ENCODE results near the gene ABCB8.

- TF ChIP-seq CTCF (IDR thresholded peaks at IDR 0.05; ENCODE audit: insufficient read depth, low read length) = no peak
- TF ChIP-seq, protein P1, sequence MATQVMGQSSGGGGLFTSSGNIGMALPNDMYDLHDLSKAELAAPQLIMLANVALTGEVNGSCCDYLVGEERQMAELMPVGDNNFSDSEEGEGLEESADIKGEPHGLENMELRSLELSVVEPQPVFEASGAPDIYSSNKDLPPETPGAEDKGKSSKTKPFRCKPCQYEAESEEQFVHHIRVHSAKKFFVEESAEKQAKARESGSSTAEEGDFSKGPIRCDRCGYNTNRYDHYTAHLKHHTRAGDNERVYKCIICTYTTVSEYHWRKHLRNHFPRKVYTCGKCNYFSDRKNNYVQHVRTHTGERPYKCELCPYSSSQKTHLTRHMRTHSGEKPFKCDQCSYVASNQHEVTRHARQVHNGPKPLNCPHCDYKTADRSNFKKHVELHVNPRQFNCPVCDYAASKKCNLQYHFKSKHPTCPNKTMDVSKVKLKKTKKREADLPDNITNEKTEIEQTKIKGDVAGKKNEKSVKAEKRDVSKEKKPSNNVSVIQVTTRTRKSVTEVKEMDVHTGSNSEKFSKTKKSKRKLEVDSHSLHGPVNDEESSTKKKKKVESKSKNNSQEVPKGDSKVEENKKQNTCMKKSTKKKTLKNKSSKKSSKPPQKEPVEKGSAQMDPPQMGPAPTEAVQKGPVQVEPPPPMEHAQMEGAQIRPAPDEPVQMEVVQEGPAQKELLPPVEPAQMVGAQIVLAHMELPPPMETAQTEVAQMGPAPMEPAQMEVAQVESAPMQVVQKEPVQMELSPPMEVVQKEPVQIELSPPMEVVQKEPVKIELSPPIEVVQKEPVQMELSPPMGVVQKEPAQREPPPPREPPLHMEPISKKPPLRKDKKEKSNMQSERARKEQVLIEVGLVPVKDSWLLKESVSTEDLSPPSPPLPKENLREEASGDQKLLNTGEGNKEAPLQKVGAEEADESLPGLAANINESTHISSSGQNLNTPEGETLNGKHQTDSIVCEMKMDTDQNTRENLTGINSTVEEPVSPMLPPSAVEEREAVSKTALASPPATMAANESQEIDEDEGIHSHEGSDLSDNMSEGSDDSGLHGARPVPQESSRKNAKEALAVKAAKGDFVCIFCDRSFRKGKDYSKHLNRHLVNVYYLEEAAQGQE (IDR thresholded peaks at IDR 0.05; ENCODE audit: insufficient replicate concordance, low read depth) = no peak
Observed at GRCh38 chr7:150997075-150997511, 31.2 kb upstream of the ABCB8 start.
